SHP77 (cell line): ENCODE data around the gene SRGAP2.
"Not testable (repeated sequence)": the region's sequence is repeated elsewhere in the genome, so short reads cannot be mapped to it uniquely, and the experiment has no call there.

Experiments
- DNase-seq, 2 experiments: peaks; one replicate each; lab custom pipeline; 2025; lab: John Stamatoyannopoulos, UW

The SRGAP2 gene

GRCh38 chr1:206250953-206251681 is 47.8 kb downstream of the SRGAP2 start:
- DNase-seq, result not testable (repeated sequence)

- not testable (repeated sequence) for DNase-seq
Measured at GRCh38 chr1:206252680-206253335, 49.5 kb downstream of the SRGAP2 start.
